CD4-positive, CD25-positive, alpha-beta regulatory T cell (primary cell): ENCODE results near the gene RRAGB. TPM values are rescaled to one million over a fixed set of nuclear protein-coding genes. Genes with fewer than 3 reads are reported as not detected.
"Not testable (repeated sequence)": the region's sequence is repeated elsewhere in the genome, so short reads cannot be mapped to it uniquely, and the experiment has no call there.

ENCODE experiments used
- ATAC-seq, 2 donors: fragments of 150-1000 bp; cut with Tn5 transposase; one replicate each; pipeline ENCODE4 v1.10.0; 2021; ENCODE audit warnings: low read depth in 2 of 2, moderate number of reproducible peaks in 2 of 2, moderate library complexity in 1 of 2
- DNase-seq, 3 donors: peaks; one replicate each; pipeline versions ENCODE4 v3.0.0 to v3.0.0-alpha.2; 2012 to 2022; ENCODE audit warnings: mixed read lengths in 1 of 3
- H3K27ac ChIP-seq: one replicate; pipeline ENCODE4 v1.7.0; 2013; ENCODE audit warnings: mild to moderate bottlenecking, low read length; ENCODE audit not compliant: insufficient read depth, poor library complexity, severe bottlenecking
- H3K27me3 ChIP-seq: one replicate; pipeline ENCODE4 v1.7.0; 2013; ENCODE audit warnings: low read length; ENCODE audit not compliant: control insufficient read depth, insufficient read depth
- H3K36me3 ChIP-seq: one replicate; pipeline ENCODE4 v1.7.0; 2013; ENCODE audit warnings: mild to moderate bottlenecking, low read length, moderate library complexity; ENCODE audit not compliant: control insufficient read depth, insufficient read depth
- H3K4me1 ChIP-seq: 2 replicates; pipeline ENCODE4 v1.7.0; 2013; ENCODE audit warnings: mild to moderate bottlenecking, low read length; ENCODE audit not compliant: insufficient read depth, control insufficient read depth, poor library complexity, severe bottlenecking
- H3K4me3 ChIP-seq: one replicate; pipeline ENCODE4 v1.7.0; 2013; ENCODE audit warnings: low read depth, mild to moderate bottlenecking, low read length, moderate library complexity
- H3K9me3 ChIP-seq, 2 experiments: 1 replicate in 1 of 2; 2 replicates in 1 of 2; pipeline ENCODE4 v1.7.0; 2013; ENCODE audit warnings: low read length in 2 of 2, mild to moderate bottlenecking in 1 of 2, moderate library complexity in 1 of 2; ENCODE audit not compliant: control insufficient read depth in 2 of 2
- H3K27ac Mint-ChIP-seq, 3 donors: one replicate each; pipeline ENCODE4 v1.8.0; 2020 to 2022; ENCODE audit warnings: mild to moderate bottlenecking in 3 of 3, mixed read lengths in 3 of 3, moderate library complexity in 2 of 3
- H3K27me3 Mint-ChIP-seq: one replicate; pipeline ENCODE4 v1.8.0; 2022; ENCODE audit warnings: mild to moderate bottlenecking, mixed read lengths
- H3K36me3 Mint-ChIP-seq: one replicate; pipeline ENCODE4 v1.8.0; 2020; ENCODE audit warnings: mixed read lengths
- H3K4me1 Mint-ChIP-seq, 4 donors: one replicate each; pipeline ENCODE4 v1.8.0; 2020 to 2022; ENCODE audit warnings: mixed read lengths in 4 of 4, mild to moderate bottlenecking in 1 of 4
- H3K4me3 Mint-ChIP-seq, 4 donors: one replicate each; pipeline ENCODE4 v1.8.0; 2020 to 2022; ENCODE audit warnings: mild to moderate bottlenecking in 4 of 4, mixed read lengths in 4 of 4, moderate library complexity in 3 of 4
- H3K9me3 Mint-ChIP-seq, 7 donors: one replicate each; pipeline ENCODE4 v1.8.0; 2020 to 2022; ENCODE audit warnings: mixed read lengths in 7 of 7, mild to moderate bottlenecking in 3 of 7, moderate library complexity in 2 of 7
- polyA plus RNA-seq, 4 donors: library from polyadenylated mRNA; unstranded; fragments of 300-500 nt; fragmentation: Illumina TruSeq; gene quantifications; one replicate each; pipeline ENCODE4 v1.2.3, GENCODE V29; 2021
- total RNA-seq: library from RNA; stranded (reverse); gene quantifications from one replicate; pipeline ENCODE4 v1.2.3, GENCODE V29; 2022

Gene RRAGB
- total and polyA plus RNA-seq, 5 donors from 2014 or later = 11.2 to 14.1 (median 12.9) TPM

GRCh38 chrX:55738969-55739368, 21.4 kb downstream of the RRAGB start:
- Histone ChIP-seq H3K9me3 (no peaks in the 10 kb centered on the region), H3K4me1 (no peaks in the 10 kb centered on the region), H3K27ac (no peak overlapping the region), H3K4me3 (no peak overlapping the region), H3K36me3 (peaks cover 46% of the 10 kb centered on the region), H3K27me3 (no peaks in the 10 kb centered on the region)
- ATAC-seq (no peak), DNase-seq (no peak)
- H3K27me3 Mint-ChIP-seq = no peaks in the 10 kb centered on the region
- peaks cover 0 to 8% (median 0%) of the 10 kb centered on the region in 7 donors for H3K9me3 Mint-ChIP-seq
- peaks cover 30% of the 10 kb centered on the region for H3K36me3 Mint-ChIP-seq
- peaks cover 0 to 4% (median under 1%) of the 10 kb centered on the region in 4 donors for H3K4me1 Mint-ChIP-seq
- no peak overlapping the region for H3K27ac Mint-ChIP-seq
- H3K4me3 Mint-ChIP-seq = no peak overlapping the region

GRCh38 chrX:55742649-55743048, 25.1 kb downstream of the RRAGB start:
- DNase-seq (no peak), ATAC-seq (no peak)
- Histone ChIP-seq H3K27ac (no peak overlapping the region), H3K9me3 (no peaks in the 10 kb centered on the region), H3K4me1 (no peaks in the 10 kb centered on the region), H3K36me3 (peaks cover 35% of the 10 kb centered on the region), H3K4me3 (no peak overlapping the region), H3K27me3 (no peaks in the 10 kb centered on the region)
- Mint-ChIP-seq H3K9me3 (no peaks in the 10 kb centered on the region), H3K4me3 (no peak overlapping the region), H3K36me3 (peaks cover 14% of the 10 kb centered on the region), H3K27ac (no peak overlapping the region), H3K27me3 (no peaks in the 10 kb centered on the region), H3K4me1 (no peaks in the 10 kb centered on the region)

- H3K4me1 Mint-ChIP-seq, H3K27me3 ChIP-seq, H3K27ac Mint-ChIP-seq, H3K9me3 Mint-ChIP-seq, DNase-seq, H3K4me3 Mint-ChIP-seq, H3K9me3 ChIP-seq, H3K27ac ChIP-seq, H3K36me3 Mint-ChIP-seq, H3K4me1 ChIP-seq, H3K4me3 ChIP-seq, H3K27me3 Mint-ChIP-seq, ATAC-seq: not testable (repeated sequence)
- H3K36me3 ChIP-seq = peaks cover 15% of the 10 kb centered on the region
These were observed 30.9 kb downstream of the RRAGB start for GRCh38 chrX:55748463-55748862.

GRCh38 chrX:55750256-55750655, 32.7 kb downstream of the RRAGB start:
- H3K27ac ChIP-seq = no peak overlapping the region
- H3K9me3 ChIP-seq = no peaks in the 10 kb centered on the region
- Mint-ChIP-seq H3K9me3 (no peaks in the 10 kb centered on the region), H3K27me3 (no peaks in the 10 kb centered on the region), H3K4me3 (no peak overlapping the region), H3K27ac (no peak overlapping the region), H3K4me1 (no peaks in the 10 kb centered on the region), H3K36me3 (peaks cover 6% of the 10 kb centered on the region)
- DNase-seq = no peak
- no peaks in the 10 kb centered on the region for H3K27me3 ChIP-seq
- H3K36me3 ChIP-seq = peaks cover 15% of the 10 kb centered on the region
- H3K4me1 ChIP-seq = no peaks in the 10 kb centered on the region
- no peak overlapping the region for H3K4me3 ChIP-seq
- ATAC-seq = no peak

- H3K27ac ChIP-seq = no peak overlapping the region
These were observed 37.3 kb downstream of the RRAGB start for GRCh38 chrX:55754861-55755294.

GRCh38 chrX:55758033-55758432, 40.5 kb downstream of the RRAGB start:
- no peak overlapping the region for H3K27ac Mint-ChIP-seq
- H3K27me3 Mint-ChIP-seq = no peaks in the 10 kb centered on the region
- ATAC-seq = no peak
- peaks cover 21% of the 10 kb centered on the region for H3K36me3 Mint-ChIP-seq
- H3K4me3 ChIP-seq = no peak overlapping the region
- no peak overlapping the region for H3K4me3 Mint-ChIP-seq
- H3K9me3 ChIP-seq = no peaks in the 10 kb centered on the region
- no peaks in the 10 kb centered on the region for H3K27me3 ChIP-seq
- no peak for DNase-seq
- H3K36me3 ChIP-seq = peaks cover 5% of the 10 kb centered on the region
- peaks cover 0 to 2% (median 0%) of the 10 kb centered on the region in 4 donors for H3K4me1 Mint-ChIP-seq
- H3K9me3 Mint-ChIP-seq = peaks cover 0 to 3% (median 0%) of the 10 kb centered on the region in 7 donors
- no peaks in the 10 kb centered on the region for H3K4me1 ChIP-seq
- no peak overlapping the region for H3K27ac ChIP-seq

More at GRCh38 chrX:55754861-55755294, 37.3 kb downstream of the RRAGB start:
- ATAC-seq (no peak), DNase-seq (no peak)
- peaks cover 6% of the 10 kb centered on the region for H3K36me3 ChIP-seq
- no peaks in the 10 kb centered on the region for H3K9me3 ChIP-seq
- peak overlapping the region in 1 of 3 donors; percentile 8 for H3K27ac Mint-ChIP-seq
- peaks cover 6% of the 10 kb centered on the region for H3K36me3 Mint-ChIP-seq
- no peaks in the 10 kb centered on the region for H3K4me1 ChIP-seq
- no peaks in the 10 kb centered on the region for H3K27me3 ChIP-seq
- no peak overlapping the region for H3K4me3 ChIP-seq
- H3K4me3 Mint-ChIP-seq = no peak overlapping the region
- H3K9me3 Mint-ChIP-seq = no peaks in the 10 kb centered on the region
- H3K27me3 Mint-ChIP-seq = no peaks in the 10 kb centered on the region
- peaks cover 0 to 1% (median 0%) of the 10 kb centered on the region in 4 donors for H3K4me1 Mint-ChIP-seq

- no peaks in the 10 kb centered on the region for H3K27me3 ChIP-seq
- no peaks in the 10 kb centered on the region for H3K27me3 Mint-ChIP-seq
- H3K9me3 ChIP-seq = no peaks in the 10 kb centered on the region
- no peak overlapping the region for H3K4me3 Mint-ChIP-seq
- no peak for ATAC-seq
- H3K4me3 ChIP-seq = no peak overlapping the region
- peaks cover 21% of the 10 kb centered on the region for H3K36me3 Mint-ChIP-seq
- DNase-seq = no peak
- H3K36me3 ChIP-seq = peaks cover 5% of the 10 kb centered on the region
- H3K27ac ChIP-seq = no peak overlapping the region
- no peak overlapping the region for H3K27ac Mint-ChIP-seq
- no peaks in the 10 kb centered on the region for H3K4me1 ChIP-seq
- H3K4me1 Mint-ChIP-seq = peaks cover 0 to 2% (median 0%) of the 10 kb centered on the region in 4 donors
- peaks cover 0 to 3% (median 0%) of the 10 kb centered on the region in 7 donors for H3K9me3 Mint-ChIP-seq
These were observed 41.9 kb downstream of the RRAGB start for GRCh38 chrX:55759478-55759877.

GRCh38 chrX:55767100-55767499, 49.6 kb downstream of the RRAGB start:
- no peaks in the 10 kb centered on the region for H3K4me1 ChIP-seq
- Mint-ChIP-seq H3K36me3 (peaks cover 13% of the 10 kb centered on the region), H3K27me3 (no peaks in the 10 kb centered on the region), H3K4me1 (peaks cover 0 to 4% (median 0%) of the 10 kb centered on the region in 4 donors), H3K27ac (no peak overlapping the region), H3K4me3 (no peak overlapping the region), H3K9me3 (peaks cover 0 to 5% (median 3%) of the 10 kb centered on the region in 7 donors)
- DNase-seq = no peak
- no peaks in the 10 kb centered on the region for H3K27me3 ChIP-seq
- H3K9me3 ChIP-seq = no peaks in the 10 kb centered on the region
- no peak for ATAC-seq
- H3K36me3 ChIP-seq = no peaks in the 10 kb centered on the region
- no peak overlapping the region for H3K27ac ChIP-seq
- no peak overlapping the region for H3K4me3 ChIP-seq
